Measurements from ENCODE around the gene OR13A1.
"Not testable (repeated sequence)": the region's sequence is repeated elsewhere in the genome, so short reads cannot be mapped to it uniquely, and the experiment has no call there.

OR13A1 gene

DNA sequence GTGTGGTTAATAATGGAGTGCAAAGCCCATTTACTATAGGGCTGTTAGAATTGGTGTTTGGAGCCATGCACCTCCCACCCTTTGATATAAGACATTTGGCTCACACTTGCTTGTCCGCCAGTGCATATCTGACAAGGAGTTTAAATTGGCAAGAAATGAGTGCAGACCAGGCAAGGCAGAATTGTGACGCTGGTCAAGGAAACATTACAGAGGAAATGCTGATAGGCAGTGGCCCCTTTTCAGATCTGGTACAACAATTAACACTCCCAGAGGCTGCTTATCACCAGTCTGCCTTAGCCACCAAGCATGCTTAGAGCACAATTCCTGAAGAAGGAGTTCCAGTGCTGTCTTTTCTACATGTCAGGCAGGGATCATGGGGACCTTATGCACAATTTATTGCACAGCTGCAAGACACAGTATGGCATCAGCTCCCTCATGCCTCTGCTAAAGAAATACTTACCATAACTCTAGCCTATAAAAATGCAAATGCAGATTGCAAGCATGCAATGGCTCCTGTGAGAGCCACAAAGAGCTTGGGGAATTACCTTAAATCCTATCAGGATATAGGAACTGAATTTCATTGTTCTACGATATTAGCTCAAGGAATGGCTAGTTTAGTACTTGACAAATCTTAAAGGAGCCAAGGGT, 35.2 kb downstream of the OR13A1 start:
- no peak for DNase-seq (ENCODE audit: low read depth)

DNA sequence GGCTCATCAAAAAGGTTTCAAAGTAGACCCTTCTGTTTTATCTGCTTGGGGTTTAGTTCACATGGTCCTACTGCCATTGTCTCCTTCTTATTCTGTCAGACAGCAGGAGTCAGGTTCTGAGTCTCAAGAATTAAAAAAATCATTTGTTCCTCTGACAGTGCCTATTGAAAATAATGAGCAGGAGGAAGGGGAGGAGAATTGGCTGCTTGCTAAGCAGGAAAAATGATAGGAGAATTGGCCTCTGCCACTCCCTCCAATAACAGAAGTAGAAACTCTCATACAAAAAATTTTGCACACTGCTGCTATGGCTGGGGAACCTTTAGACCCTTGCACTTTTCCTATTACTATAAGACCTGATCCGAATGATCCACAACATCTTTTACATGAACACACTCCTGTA, 35.7 kb downstream of the OR13A1 start:
- no peak for DNase-seq (ENCODE audit: low read depth)

DNA sequence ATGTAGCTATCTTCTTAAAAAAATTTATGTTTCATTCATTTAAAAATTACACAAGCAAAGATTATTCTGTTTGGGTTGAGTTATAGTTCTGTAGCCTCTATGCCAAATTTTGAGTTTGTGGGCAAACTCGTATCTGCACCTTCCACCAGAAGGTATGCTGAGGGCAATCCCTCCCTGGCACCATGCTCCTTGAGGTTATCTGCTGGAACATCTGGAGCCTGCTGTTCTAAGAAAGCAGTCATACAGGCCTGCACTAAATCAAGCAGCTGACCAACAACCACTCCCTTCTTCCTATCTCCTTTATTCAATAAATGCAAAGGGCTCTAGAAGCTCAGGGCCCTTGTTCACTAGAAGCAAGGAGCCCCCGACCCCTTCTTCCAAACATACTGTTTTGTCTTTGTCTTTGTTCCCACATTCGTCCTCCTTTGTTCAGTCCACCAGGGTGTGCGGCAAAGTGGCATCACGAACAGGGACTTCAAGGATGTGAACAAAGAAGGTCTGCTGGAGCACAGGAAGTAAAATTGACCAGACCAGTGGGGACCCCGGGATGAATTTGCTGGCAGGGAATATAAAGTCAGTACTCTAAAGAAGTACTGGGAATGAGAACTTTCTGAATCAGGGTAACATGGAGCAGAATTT, 36.4 kb downstream of the OR13A1 start:
- DNase-seq (ENCODE audit: low read depth): no peak

DNA sequence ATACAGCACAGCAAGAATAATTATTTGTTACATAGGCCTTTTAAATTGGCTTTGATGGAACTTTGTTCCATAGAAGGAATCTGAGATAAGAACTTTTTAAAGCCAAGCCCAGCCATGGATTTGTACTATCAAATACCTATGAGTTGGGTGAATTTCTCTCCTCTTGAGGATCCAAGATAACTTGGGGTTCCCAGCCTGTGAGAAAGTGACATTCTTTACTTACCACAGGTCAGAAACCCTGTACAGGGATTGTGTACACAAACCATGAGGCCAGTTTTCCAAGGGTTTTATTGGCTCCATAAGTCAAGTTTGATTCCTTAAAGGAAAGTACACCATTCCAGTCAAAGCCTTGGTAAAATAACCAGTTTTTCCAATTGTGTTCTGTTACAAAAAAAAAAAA, 39.3 kb downstream of the OR13A1 start:
- not testable (repeated sequence) for DNase-seq (ENCODE audit: low read depth)

DNA sequence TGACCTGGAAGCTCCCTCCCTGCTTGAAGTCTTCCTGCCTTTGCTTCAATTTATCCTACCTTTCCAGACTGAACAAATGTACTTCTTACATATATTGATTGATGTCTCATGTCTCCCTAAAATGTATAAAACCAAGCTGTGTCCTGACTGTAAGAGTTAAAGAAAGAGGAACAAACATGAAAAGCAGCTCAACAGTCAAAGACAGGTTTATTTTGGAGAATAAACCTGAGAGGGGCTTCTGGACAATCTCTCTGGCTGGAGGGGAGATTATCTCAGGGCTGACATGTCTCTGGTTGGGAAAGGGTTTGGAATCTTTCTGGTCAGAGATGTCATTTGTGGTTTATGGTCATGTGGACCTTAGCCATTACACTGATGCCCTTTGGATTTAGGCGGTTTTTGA, 41.0 kb downstream of the OR13A1 start:
- no peak for DNase-seq (ENCODE audit: low read depth)

DNA sequence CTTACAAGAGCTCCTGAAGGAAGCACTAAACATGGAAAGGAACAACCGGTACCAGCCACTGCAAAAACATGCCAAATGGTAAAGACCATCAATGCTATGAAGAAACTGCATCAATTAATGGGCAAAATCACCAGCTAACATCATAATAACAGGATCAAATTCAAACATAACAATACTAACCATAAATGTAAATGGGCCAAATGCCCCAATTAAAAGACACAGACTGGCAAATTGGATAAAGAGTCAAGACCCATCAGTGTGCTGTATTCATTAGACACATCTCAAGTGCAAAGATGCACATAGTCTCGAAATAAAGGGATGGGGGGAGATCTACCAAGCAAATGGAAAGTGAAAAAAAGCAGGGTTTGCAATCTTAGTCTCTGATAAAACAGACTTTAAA, 47.6 kb downstream of the OR13A1 start:
- DNase-seq (ENCODE audit: low read depth): not testable (repeated sequence)

- DNase-seq (ENCODE audit: low read depth): no peak
Measured at GRCh38 chr10:45265996-45266395, 49.4 kb downstream of the OR13A1 start.

- no peak for DNase-seq (ENCODE audit: low read depth)
Measured at GRCh38 chr10:45261946-45262345, 53.5 kb downstream of the OR13A1 start.

DNA sequence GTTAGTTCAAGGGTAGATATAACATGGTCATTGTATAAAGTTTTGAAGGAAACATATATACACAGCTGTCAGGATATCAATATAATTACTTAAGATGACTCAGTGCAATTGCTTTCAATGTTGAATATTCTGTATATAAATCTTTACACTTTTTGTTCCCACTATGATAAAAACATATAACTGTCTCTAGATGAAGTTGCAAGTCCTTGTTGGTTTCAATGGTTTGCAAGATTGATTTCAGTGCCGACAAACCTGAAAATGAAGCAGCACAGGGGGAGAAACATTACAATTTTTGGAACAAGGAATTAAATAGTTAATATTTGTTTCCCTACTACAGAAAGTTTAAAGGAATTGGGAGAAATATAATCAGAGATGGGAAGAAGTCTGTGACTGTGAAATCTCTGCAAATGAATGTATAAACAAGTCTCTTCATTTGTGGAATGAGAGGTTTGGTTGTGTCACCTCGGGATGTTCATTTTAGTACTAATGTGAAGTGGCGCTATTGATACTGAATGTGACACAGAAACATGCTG, 54.1 kb downstream of the OR13A1 start:
- no peak for DNase-seq (ENCODE audit: low read depth)

DNA sequence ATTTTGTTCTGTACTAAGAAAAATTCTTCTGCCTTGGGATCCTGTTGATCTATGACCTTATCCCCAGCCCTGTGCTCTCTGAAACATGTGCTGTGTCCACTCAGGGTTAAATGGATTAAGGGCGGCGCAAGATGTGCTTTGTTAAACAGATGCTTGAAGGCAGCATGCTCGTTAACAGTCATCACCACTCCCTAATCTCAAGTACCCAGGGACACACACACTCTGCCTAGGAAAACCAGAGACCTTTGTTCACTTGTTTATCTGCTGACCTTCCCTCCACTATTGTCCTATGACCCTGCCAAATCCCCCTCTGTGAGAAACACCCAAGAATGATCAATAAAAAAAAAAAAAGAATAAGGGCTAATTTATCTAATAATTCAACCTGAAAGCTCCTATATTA, 54.8 kb downstream of the OR13A1 start:
- DNase-seq (ENCODE audit: low read depth): not testable (repeated sequence)

DNA sequence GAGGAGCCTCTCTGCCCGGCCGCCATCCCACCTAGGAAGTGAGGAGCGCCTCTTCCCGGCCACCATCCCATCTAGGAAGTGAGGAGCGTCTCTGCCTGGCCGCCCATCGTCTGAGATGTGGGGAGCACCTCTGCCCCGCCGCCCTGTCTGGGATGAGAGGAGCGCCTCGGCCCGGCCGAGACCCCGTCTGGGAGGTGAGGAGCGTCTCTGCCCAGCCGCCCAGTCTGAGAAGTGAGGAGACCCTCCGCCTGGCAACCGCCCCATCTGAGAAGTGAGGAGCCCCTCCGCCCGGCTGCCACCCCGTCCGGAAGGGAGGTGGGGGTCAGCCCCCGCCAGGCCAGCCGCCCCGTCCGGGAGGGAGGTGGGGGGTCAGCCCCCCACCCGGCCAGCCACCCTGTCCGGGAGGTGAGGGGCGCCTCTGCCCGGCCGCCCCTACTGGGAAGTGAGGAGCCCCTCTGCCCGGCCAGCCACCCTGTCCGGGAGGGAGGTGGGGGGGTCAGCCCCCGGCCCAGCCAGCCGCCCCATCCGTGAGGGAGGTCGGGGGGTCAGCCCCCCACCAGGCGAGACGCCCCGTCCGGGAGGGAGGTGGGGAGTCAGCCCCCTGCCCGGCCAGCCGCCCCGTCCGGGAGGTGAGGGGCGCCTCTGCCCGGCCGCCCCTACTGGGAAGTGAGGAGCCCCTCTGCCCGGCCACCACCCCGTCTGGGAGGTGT, 55.5 kb downstream of the OR13A1 start:
- DNase-seq (ENCODE audit: low read depth): not testable (repeated sequence)

- DNase-seq (ENCODE audit: low read depth): no peak
Measured at GRCh38 chr10:45257600-45257999, 57.8 kb downstream of the OR13A1 start.

DNA sequence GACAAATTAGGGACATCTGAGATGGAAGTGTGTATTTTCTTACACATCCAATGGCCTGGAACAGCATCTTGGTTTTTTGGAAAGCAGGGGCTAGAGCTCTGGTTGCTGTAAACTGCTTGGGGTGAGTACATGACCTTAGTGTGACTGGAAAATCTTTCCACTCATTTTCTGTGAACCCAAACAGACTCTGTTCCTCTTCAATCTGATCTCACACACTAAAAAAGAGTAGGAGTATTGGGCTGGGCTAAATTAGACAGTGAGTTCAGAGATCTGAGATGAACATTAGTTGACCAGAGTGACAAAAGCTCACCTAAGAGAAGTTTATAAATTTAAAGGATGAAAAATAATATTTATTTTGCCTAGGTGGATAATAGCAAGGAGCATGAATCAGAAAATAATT, 59.2 kb downstream of the OR13A1 start:
- no peak for DNase-seq (ENCODE audit: low read depth)

- no peak for DNase-seq (ENCODE audit: low read depth)
Measured at GRCh38 chr10:45255706-45256105, 59.7 kb downstream of the OR13A1 start.

GRCh38 chr10:45254892-45255291, 60.5 kb downstream of the OR13A1 start:
- DNase-seq (ENCODE audit: low read depth): no peak

GRCh38 chr10:45253183-45253914, 62.1 kb downstream of the OR13A1 start:
- no peak for DNase-seq (ENCODE audit: low read depth)

All from activated gamma-delta T cell treated with anti-CD3 and anti-CD28 coated beads, Interleukin-2, amount 50 U/mL, for 16 hours (primary cell).